Prostate gland (tissue), 2 donors: ENCODE measurements around the gene TRIM23. TPM values are rescaled to one million over a fixed set of nuclear protein-coding genes. Genes with fewer than 3 reads are reported as not detected.
"Not testable (repeated sequence)": the region's sequence is repeated elsewhere in the genome, so short reads cannot be mapped to it uniquely, and the experiment has no call there.

Source experiments
- DNase-seq: peaks from one replicate; pipeline ENCODE4 v3.0.0-alpha.2; 2019; ENCODE audit warnings: low spot score
- H3K27ac ChIP-seq, 2 donors: fragments of 200-600 bp; sonication (generic); 2 replicates each; pipeline ENCODE4 v1.5.1; 2017 to 2019
- H3K27me3 ChIP-seq: fragments of 200-600 bp; sonication (generic); replicated peaks from 2 replicates; pipeline ENCODE4 v1.5.1; 2019; ENCODE audit not compliant: insufficient read depth
- H3K36me3 ChIP-seq, 2 donors: fragments of 200-600 bp; sonication (generic); 1 replicate in 1 of 2; 2 replicates in 1 of 2; pipeline versions ENCODE4 v1.5.1 to v1.8.1; 2017 to 2019
- H3K4me1 ChIP-seq: fragments of 200-600 bp; sonication (generic); replicated peaks from 2 replicates; pipeline ENCODE4 v1.5.1; 2019
- H3K4me3 ChIP-seq, 2 donors: fragments of 200-600 bp; sonication (generic); 2 replicates each; pipeline ENCODE4 v1.5.1; 2017 to 2019
- H3K9me3 ChIP-seq: fragments of 200-600 bp; sonication (generic); 2 replicates; pipeline ENCODE4 v1.5.1; 2017
- POLR2A ChIP-seq: fragments of 450-650 bp; IDR thresholded peaks from one replicate; pipeline ENCODE4 v1.6.1; 2016; ENCODE audit warnings: antibody characterized with exemption, mild to moderate bottlenecking
- POLR2AphosphoS5 ChIP-seq: sonication (generic); formaldehyde crosslinking; IDR thresholded peaks from one replicate; pipeline ENCODE4 v1.6.1; 2017; ENCODE audit warnings: antibody characterized with exemption
- WGBS: methylation state at CpG from one replicate; pipeline ENCODE4 v1.1.5; 2018; 5-methylcytosine and 5-hydroxymethylcytosine counted together
- intact Hi-C: fragments of 100-400 bp; cut with DNase I; formaldehyde crosslinking; loops from one replicate; pipeline ENCODE4 v1.14.2; 2022
- total RNA-seq, 2 donors: library from RNA; depleted of rRNA; stranded (reverse); fragments of >200 nt; gene quantifications; one replicate each; pipeline ENCODE4 v1.1.0, GENCODE V29; 2016
- TF ChIP-seq, protein P1 (sequence below), 4 experiments: fragments of 200-600 bp in 2 of 4; fragments of 450-650 bp in 2 of 4; sonication (generic) in 2 of 4; IDR thresholded peaks; 1 replicate in 3 of 4; 2 replicates in 1 of 4; pipeline ENCODE4 v1.5.1; 2016 to 2019; ENCODE audit warnings: antibody characterized with exemption in 4 of 4, mild to moderate bottlenecking in 2 of 4, moderate library complexity in 2 of 4

Gene TRIM23
- total RNA-seq, 2 donors from 2014 or later: 12.6 to 19.3 TPM

DNA sequence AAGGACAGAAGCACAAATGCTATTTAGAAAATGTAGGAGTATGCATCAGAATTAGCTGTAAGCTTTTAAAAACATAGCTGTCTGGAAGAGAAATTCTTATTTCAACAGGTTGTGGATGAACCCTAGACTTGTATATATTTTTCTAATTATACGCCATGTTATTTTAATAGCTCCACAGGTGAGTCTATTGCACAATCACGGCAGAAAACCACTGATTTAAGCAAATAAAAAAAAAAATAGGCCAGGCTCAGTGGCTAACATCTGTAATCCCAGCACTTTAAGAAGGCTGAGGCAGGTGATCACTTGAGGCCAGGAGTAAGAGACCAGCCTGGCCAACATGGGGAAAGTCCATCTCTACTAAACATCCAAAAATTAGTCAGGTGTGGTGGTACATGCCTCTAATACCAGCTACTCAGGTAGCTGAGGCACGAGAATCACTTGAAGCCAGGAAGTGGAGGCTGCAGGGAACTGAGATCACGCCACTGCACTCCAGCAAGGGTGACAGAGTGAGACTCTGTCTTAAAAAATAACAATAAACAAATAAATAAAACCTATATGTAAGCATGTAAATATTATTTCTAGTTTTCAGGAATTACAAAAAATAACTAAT is 11.7 kb downstream of the TRIM23 start:
- DNase-seq: no peak
- Histone ChIP-seq H3K4me1 (no peaks in the 10 kb centered on the region), H3K4me3 (no peak overlapping the region), H3K27me3 (no peaks in the 10 kb centered on the region), H3K9me3 (no peaks in the 10 kb centered on the region), H3K36me3 (peaks cover 0 to 4% of the 10 kb centered on the region in 2 donors), H3K27ac (no peak overlapping the region)
- TF ChIP-seq POLR2AphosphoS5: no peak
- TF ChIP-seq POLR2A: no peak
- TF ChIP-seq, protein P1, sequence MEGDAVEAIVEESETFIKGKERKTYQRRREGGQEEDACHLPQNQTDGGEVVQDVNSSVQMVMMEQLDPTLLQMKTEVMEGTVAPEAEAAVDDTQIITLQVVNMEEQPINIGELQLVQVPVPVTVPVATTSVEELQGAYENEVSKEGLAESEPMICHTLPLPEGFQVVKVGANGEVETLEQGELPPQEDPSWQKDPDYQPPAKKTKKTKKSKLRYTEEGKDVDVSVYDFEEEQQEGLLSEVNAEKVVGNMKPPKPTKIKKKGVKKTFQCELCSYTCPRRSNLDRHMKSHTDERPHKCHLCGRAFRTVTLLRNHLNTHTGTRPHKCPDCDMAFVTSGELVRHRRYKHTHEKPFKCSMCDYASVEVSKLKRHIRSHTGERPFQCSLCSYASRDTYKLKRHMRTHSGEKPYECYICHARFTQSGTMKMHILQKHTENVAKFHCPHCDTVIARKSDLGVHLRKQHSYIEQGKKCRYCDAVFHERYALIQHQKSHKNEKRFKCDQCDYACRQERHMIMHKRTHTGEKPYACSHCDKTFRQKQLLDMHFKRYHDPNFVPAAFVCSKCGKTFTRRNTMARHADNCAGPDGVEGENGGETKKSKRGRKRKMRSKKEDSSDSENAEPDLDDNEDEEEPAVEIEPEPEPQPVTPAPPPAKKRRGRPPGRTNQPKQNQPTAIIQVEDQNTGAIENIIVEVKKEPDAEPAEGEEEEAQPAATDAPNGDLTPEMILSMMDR (IDR thresholded peaks at IDR 0.05): no peak
- WGBS: 84% methylated on average over 4 of the region's 4 CpGs
- intact Hi-C loops: no loop called here

DNA sequence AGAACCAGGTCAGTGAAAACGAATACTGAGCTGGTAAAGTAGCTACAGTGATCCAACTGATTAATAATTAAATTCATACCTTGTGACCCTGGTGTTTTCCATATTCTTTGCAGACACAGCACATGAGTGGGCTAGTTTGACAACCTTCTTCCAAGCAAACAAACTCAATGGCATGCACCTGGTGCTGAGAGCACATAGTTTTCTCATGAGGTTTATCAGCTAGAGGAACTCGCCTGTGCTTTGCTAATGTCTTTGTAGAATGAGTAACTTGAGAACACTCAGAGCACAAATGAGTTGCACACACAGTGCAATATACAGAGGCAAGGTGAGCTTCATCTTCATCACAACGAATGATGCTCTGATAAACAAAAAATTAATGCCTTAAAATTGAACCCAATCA is 12.6 kb downstream of the TRIM23 start:
- TF ChIP-seq POLR2A (no peak), POLR2AphosphoS5 (no peak)
- TF ChIP-seq, protein P1 (IDR thresholded peaks at IDR 0.05): no peak
- no peaks in the 10 kb centered on the region for H3K9me3 ChIP-seq
- DNase-seq: no peak

DNA sequence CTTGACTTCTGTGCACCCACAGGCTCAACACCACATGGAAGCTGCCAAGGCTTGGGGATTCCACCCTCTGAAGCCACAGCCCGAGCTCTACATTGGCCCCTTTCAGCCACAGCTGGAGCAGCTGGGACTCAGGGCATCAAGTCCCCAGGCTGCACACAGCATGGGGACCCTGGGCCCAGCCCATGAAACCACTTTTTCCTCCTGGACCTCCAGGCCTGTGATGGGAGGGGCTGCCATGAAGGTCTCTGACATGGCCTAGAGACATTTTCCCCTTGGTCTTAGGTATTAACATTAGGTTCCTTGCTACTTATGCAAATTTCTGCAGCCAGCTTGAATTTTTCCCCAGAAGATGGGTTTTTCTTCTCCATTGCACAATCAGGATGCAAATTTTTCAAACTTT is 22.4 kb downstream of the TRIM23 start:
- intact Hi-C loops, H3K4me1 ChIP-seq, H3K9me3 ChIP-seq, H3K36me3 ChIP-seq, H3K27me3 ChIP-seq, H3K27ac ChIP-seq, DNase-seq, H3K4me3 ChIP-seq: not testable (repeated sequence)
- 91% methylated on average over 1 of the region's 1 CpG for WGBS

More for the DNA sequence above, 12.6 kb downstream of the TRIM23 start:
- no peak overlapping the region for H3K4me3 ChIP-seq
- 52% methylated on average over 3 of the region's 3 CpGs for WGBS
- peaks cover 0 to 4% of the 10 kb centered on the region in 2 donors for H3K36me3 ChIP-seq
- no peak overlapping the region for H3K27ac ChIP-seq
- no peaks in the 10 kb centered on the region for H3K27me3 ChIP-seq
- intact Hi-C loops: no loop called here
- H3K4me1 ChIP-seq: no peaks in the 10 kb centered on the region

DNA sequence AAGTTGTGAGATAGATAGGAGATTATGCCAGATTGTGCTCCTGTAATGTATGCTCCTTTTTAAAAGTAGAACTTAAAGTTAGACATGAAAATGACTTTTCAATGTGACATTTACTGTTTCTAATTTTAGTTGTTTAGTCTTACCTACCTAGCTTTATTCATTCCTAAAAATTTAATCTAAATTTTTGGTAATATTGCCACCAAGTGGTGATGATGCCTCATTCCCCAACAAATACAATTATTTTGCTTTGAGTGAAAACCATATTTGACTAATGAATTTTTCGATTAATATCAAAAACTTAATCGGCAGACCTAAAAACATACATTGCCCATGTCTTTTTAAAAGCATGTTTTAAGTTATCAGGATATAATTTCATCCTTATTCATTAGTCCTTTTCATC is 35.4 kb downstream of the TRIM23 start:
- no peaks in the 10 kb centered on the region for H3K27me3 ChIP-seq
- H3K4me3 ChIP-seq: no peak overlapping the region
- H3K9me3 ChIP-seq: no peaks in the 10 kb centered on the region
- intact Hi-C loops: no loop called here
- H3K4me1 ChIP-seq: no peaks in the 10 kb centered on the region
- H3K27ac ChIP-seq: no peak overlapping the region
- DNase-seq: no peak
- 97% methylated on average over 2 of the region's 2 CpGs for WGBS
- H3K36me3 ChIP-seq: no peaks in the 10 kb centered on the region
- no peak for TF ChIP-seq POLR2AphosphoS5
- TF ChIP-seq POLR2A: no peak
- TF ChIP-seq, protein P1 (IDR thresholded peaks at IDR 0.05): no peak

DNA sequence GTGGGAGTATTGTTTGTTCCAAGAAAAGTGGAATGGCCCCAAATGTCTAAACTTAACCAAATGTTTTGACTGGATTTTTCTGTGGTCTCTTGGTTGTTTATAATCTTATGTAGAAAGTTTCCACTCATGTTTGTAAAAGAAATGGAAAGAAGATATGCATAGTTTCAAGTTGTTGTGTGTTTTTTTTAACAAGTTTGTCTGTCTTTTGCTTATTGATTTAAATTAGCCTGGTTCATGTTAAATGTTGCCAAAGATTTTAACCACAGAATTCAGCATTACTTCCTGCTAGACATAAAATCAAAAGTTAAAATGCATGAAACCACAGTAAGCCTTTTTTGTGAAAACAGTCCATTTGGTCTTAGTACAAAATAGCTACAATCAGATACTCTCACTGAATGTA is 47.0 kb downstream of the TRIM23 start:
- Histone ChIP-seq H3K36me3 (no peaks in the 10 kb centered on the region), H3K4me3 (no peak overlapping the region), H3K9me3 (no peaks in the 10 kb centered on the region), H3K4me1 (no peaks in the 10 kb centered on the region), H3K27me3 (no peaks in the 10 kb centered on the region), H3K27ac (no peak overlapping the region)
- no peak for DNase-seq
- intact Hi-C loops: no loop called here
- no peak for TF ChIP-seq POLR2A
- TF ChIP-seq POLR2AphosphoS5: no peak
- TF ChIP-seq, protein P1 (IDR thresholded peaks at IDR 0.05): no peak
